ENCODE measurements around the gene TXNDC12. TPM values are rescaled to one million over a fixed set of nuclear protein-coding genes. Genes with fewer than 3 reads are reported as not detected.

The TXNDC12 gene
- total and polyA plus RNA-seq, 12 donors: 14.5 to 74.8 (median 48.2) TPM

- no peak overlapping the region for H3K4me3 ChIP-seq
- peaks cover 14 to 28% of the 10 kb centered on the region in 2 donors for H3K4me1 ChIP-seq (replicated peaks in 1 of 2)
- no peak for TF ChIP-seq POLR2A (IDR thresholded peaks at IDR 0.05)
- TF ChIP-seq CTCF (IDR thresholded peaks at IDR 0.05): no peak
- H3K9me3 ChIP-seq (replicated peaks in 1 of 3): no peaks in the 10 kb centered on the region
- intact Hi-C loops (cut with DNase I): no loop called here
- 73 to 87% (median 82%) methylated on average over 1 of the region's 1 CpG for WGBS, 4 donors
- no peak overlapping the region for H3K27ac ChIP-seq
- no peak for DNase-seq
- H3K36me3 ChIP-seq (replicated peaks in 1 of 2): peaks cover 0 to 31% of the 10 kb centered on the region in 2 donors
- H3K27me3 ChIP-seq: no peaks in the 10 kb centered on the region
Measured at GRCh38 chr1:52028328-52028727, 26.7 kb downstream of the TXNDC12 start.

GRCh38 chr1:52026278-52026677 is 28.7 kb downstream of the TXNDC12 start:
- Histone ChIP-seq H3K36me3 (replicated peaks in 1 of 2) (peaks cover 0 to 38% of the 10 kb centered on the region in 2 donors), H3K27me3 (no peaks in the 10 kb centered on the region), H3K27ac (no peak overlapping the region), H3K4me1 (replicated peaks in 1 of 2) (peaks cover under 1 to 12% of the 10 kb centered on the region in 2 donors), H3K9me3 (replicated peaks in 1 of 3) (no peaks in the 10 kb centered on the region), H3K4me3 (no peak overlapping the region)
- intact Hi-C loops (cut with DNase I): no loop called here
- 98 to 100% (median 99%) methylated on average over 2 of the region's 2 CpGs for WGBS, 4 donors
- no peak for DNase-seq
- no peak for TF ChIP-seq CTCF (IDR thresholded peaks at IDR 0.05)
- TF ChIP-seq POLR2A (IDR thresholded peaks at IDR 0.05): no peak

DNA sequence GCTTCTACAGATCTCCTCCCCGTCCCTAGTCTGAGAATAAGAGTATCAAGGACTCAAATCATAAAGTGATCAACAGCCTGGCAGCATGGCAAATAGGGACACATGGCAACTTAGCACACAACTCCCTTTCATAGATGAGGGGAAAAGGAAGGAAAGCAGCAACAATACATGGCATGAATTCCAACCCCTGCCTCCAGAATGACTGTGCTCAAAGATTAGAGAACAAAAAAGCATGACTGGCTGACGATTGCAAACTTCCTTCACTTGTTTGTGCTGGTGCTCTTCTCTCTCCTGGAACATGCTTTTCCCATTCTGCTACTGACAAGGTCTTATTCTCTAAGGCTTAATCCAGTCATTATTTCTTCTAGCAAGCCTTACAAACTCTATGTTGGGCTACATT is 32.9 kb downstream of the TXNDC12 start:
- H3K4me3 ChIP-seq: no peak overlapping the region
- H3K9me3 ChIP-seq (replicated peaks in 1 of 3): no peaks in the 10 kb centered on the region
- no peak for DNase-seq
- TF ChIP-seq CTCF (IDR thresholded peaks at IDR 0.05) (no peak), POLR2A (IDR thresholded peaks at IDR 0.05) (no peak)
- H3K27ac ChIP-seq: no peak overlapping the region
- H3K4me1 ChIP-seq (replicated peaks in 1 of 2): no peaks in the 10 kb centered on the region
- peaks cover 0 to 44% of the 10 kb centered on the region in 2 donors for H3K36me3 ChIP-seq (replicated peaks in 1 of 2)
- intact Hi-C loops (cut with DNase I): no loop called here
- no peaks in the 10 kb centered on the region for H3K27me3 ChIP-seq
- 81 to 93% (median 92%) methylated on average over 2 of the region's 2 CpGs for WGBS, 4 donors

- no peak for DNase-seq
- H3K27me3 ChIP-seq: no peaks in the 10 kb centered on the region
- no peaks in the 10 kb centered on the region for H3K9me3 ChIP-seq (replicated peaks in 1 of 3)
- H3K27ac ChIP-seq: no peak overlapping the region
- TF ChIP-seq CTCF (IDR thresholded peaks at IDR 0.05) (no peak), POLR2A (IDR thresholded peaks at IDR 0.05) (no peak)
- intact Hi-C loops (cut with DNase I): no loop called here
- peaks cover 6 to 11% of the 10 kb centered on the region in 2 donors for H3K4me1 ChIP-seq (replicated peaks in 1 of 2)
- H3K4me3 ChIP-seq: no peak overlapping the region
- H3K36me3 ChIP-seq (replicated peaks in 1 of 2): no peaks in the 10 kb centered on the region
- 89 to 94% (median 91%) methylated on average over 7 of the region's 7 CpGs for WGBS, 4 donors
Measured at GRCh38 chr1:52008071-52008809, 46.8 kb downstream of the TXNDC12 start.

Data from adrenal gland (tissue), 12 donors.